ENCODE measurements around the gene TUBB4B. TPM values are rescaled to one million over a fixed set of nuclear protein-coding genes. Genes with fewer than 3 reads are reported as not detected.

Gene TUBB4B
- total RNA-seq, 2 donors from 2014 or later: 328 to 415 TPM

DNA sequence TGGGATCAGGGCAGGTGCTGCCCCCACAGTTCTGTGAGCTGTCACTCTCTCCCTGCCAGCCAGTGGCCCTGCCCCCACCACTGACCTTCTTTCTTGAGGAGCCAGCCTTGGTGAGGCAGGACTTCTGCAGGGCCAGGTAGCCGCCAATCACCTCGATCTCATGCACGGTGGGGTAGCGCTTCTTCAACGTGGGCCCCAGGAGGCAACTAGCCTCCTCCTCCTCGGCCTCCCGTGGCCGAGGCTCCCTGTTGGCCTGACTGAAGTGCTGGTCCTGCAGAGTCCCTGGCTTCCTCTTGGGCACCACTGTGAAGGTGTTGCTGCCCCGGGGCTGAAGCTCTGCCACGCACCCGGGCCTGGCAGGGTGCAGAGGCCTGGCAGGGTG lies 42.2 kb upstream of the TUBB4B start:
- Mint-ChIP-seq H3K9me3 (no peaks in the 10 kb centered on the region), H3K27me3 (ENCODE audit: insufficient read depth) (no peaks in the 10 kb centered on the region), H3K4me1 (peaks cover 22% of the 10 kb centered on the region), H3K27ac (no peak overlapping the region), H3K36me3 (ENCODE audit: low read depth) (peaks cover 1% of the 10 kb centered on the region), H3K4me3 (peak overlapping the region; percentile 70)
- Histone ChIP-seq H3K9ac (ENCODE audit: extremely low read depth, low read length, poor library complexity, severe bottlenecking) (no peak overlapping the region), H3K36me3 (ENCODE audit: control insufficient read depth, insufficient read depth, low read length) (no peaks in the 10 kb centered on the region), H3K4me1 (ENCODE audit: control insufficient read depth, insufficient read depth, low read length) (peaks cover 24% of the 10 kb centered on the region), H3K9me3 (ENCODE audit: control insufficient read depth, low read length) (no peaks in the 10 kb centered on the region), H3K27ac (ENCODE audit: low read depth, low read length) (no peak overlapping the region), H3K4me3 (ENCODE audit: low read length) (peak overlapping the region; percentile 66), H3K27me3 (ENCODE audit: control insufficient read depth, insufficient read depth, low read length, poor library complexity, severe bottlenecking) (no peaks in the 10 kb centered on the region)
- 81 to 85% methylated on average over 5 to 11 of the region's 11 CpGs for WGBS, 2 experiments (ENCODE audit: insufficient coverage in 1 of 2, insufficient read length in 1 of 2)
- TF ChIP-seq, protein P1, sequence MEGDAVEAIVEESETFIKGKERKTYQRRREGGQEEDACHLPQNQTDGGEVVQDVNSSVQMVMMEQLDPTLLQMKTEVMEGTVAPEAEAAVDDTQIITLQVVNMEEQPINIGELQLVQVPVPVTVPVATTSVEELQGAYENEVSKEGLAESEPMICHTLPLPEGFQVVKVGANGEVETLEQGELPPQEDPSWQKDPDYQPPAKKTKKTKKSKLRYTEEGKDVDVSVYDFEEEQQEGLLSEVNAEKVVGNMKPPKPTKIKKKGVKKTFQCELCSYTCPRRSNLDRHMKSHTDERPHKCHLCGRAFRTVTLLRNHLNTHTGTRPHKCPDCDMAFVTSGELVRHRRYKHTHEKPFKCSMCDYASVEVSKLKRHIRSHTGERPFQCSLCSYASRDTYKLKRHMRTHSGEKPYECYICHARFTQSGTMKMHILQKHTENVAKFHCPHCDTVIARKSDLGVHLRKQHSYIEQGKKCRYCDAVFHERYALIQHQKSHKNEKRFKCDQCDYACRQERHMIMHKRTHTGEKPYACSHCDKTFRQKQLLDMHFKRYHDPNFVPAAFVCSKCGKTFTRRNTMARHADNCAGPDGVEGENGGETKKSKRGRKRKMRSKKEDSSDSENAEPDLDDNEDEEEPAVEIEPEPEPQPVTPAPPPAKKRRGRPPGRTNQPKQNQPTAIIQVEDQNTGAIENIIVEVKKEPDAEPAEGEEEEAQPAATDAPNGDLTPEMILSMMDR (conservative IDR thresholded peaks at IDR 0.05): no peak
- DNase-seq: no peak

DNA sequence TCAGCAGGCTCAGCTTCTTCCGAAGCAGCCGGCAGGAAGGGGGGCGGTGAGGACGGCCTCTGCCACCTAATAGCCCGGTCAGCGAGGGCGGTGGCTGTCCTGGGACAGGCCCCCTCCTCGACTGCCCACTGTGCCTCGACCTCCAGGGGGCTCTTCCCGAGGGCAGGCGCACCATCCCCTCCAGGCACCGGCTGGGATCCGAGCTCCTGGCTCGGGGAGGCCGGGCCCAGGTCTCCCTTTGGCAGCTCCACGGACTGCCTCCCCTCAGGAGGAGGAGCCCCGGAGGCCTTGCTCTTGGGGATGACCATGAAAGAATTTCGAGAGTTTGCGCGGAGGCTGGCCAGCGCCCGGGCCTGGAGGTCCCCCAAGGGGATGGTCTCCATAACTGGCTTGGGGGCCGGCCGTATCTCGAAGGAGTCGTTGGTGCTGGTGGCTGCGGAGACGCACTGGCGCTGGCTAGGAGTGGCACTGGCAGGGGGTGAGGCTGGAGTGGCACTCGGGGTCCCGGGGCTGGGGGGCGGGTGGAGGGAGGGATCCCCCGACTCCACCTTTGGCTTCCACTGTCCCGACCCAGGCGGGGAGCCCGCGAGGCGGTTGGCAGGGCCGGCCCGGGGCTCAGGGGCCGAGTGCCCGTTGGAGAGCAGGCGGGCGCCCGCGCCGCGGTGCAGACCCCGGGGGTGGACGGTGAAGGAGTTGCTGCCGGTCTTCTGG lies 41.5 kb upstream of the TUBB4B start:
- Histone ChIP-seq H3K4me1 (ENCODE audit: control insufficient read depth, insufficient read depth, low read length) (peaks cover 29% of the 10 kb centered on the region), H3K27ac (ENCODE audit: low read depth, low read length) (no peak overlapping the region), H3K4me3 (ENCODE audit: low read length) (peak overlapping the region; percentile 66), H3K9ac (ENCODE audit: extremely low read depth, low read length, poor library complexity, severe bottlenecking) (no peak overlapping the region), H3K36me3 (ENCODE audit: control insufficient read depth, insufficient read depth, low read length) (no peaks in the 10 kb centered on the region), H3K9me3 (ENCODE audit: control insufficient read depth, low read length) (no peaks in the 10 kb centered on the region), H3K27me3 (ENCODE audit: control insufficient read depth, insufficient read depth, low read length, poor library complexity, severe bottlenecking) (no peaks in the 10 kb centered on the region)
- DNase-seq: peak; percentile 68
- Mint-ChIP-seq H3K4me3 (peak overlapping the region; percentile 70), H3K27ac (no peak overlapping the region), H3K36me3 (ENCODE audit: low read depth) (peaks cover 1% of the 10 kb centered on the region), H3K4me1 (peaks cover 28% of the 10 kb centered on the region), H3K27me3 (ENCODE audit: insufficient read depth) (no peaks in the 10 kb centered on the region), H3K9me3 (no peaks in the 10 kb centered on the region)
- TF ChIP-seq, protein P1 (conservative IDR thresholded peaks at IDR 0.05): peak; percentile 19
- WGBS, 2 experiments (ENCODE audit: insufficient coverage in 1 of 2, insufficient read length in 1 of 2): 27 to 44% methylated on average over 11 to 51 of the region's 51 CpGs

DNA sequence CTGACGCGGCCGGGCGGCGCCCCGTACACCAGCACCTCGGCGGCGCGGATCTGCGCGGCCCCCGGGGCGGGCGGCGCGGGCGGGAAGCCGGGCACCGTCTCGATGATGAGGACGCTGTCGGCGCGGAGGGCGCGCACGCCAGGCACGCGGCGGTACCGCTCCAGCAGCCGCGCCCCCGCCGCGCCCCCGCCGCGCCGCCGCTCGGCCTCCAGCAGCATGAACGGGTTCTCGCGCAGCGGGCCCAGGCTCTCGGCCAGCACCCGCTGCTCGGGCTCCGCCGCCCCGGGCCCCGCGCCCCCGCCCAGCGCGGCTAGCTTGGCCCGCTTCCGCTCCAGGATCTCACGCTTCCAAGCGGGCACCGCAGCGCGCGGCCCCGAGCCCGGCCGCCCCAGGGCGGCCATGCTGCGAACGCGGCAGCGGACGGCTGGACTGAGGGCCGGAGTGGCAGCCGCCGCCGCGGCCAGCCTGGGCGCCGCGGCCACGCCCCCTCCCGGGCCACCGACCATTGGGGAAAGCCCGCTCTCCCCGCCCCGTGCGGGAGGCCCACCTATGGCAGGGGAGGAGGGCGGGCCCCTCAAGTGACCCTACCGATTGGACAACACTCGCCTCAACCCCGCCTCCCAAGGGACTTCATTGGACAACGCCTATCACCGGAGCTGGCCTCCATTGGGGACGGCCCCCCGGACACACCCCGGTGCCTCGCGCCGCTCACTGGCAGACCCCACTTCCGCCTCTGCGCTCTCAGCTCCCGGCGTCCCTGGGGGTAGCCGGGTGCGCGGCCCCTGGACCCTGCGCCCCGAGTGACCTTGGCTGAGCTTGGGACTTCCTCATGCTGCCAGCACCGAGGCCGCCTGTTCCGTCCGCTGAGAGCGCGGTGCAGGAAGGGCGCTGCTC lies 40.5 kb upstream of the TUBB4B start, which contains the start of gene TPRN:
TSS of gene TPRN (minus strand) at position 431 of the 894 bp plus-strand sequence. CDS start at position 401, 30 bp downstream.
- no peaks in the 10 kb centered on the region for H3K36me3 ChIP-seq (ENCODE audit: control insufficient read depth, insufficient read depth, low read length)
- no peaks in the 10 kb centered on the region for H3K27me3 ChIP-seq (ENCODE audit: control insufficient read depth, insufficient read depth, low read length, poor library complexity, severe bottlenecking)
- no peaks in the 10 kb centered on the region for H3K9me3 Mint-ChIP-seq
- H3K4me1 ChIP-seq (ENCODE audit: control insufficient read depth, insufficient read depth, low read length): peaks cover 30% of the 10 kb centered on the region
- peak within 1 kb of the TSS; percentile 86 for H3K27ac Mint-ChIP-seq
- H3K4me1 Mint-ChIP-seq: peaks cover 27% of the 10 kb centered on the region
- 0% methylated on average over 36 to 118 of the region's 118 CpGs for WGBS, 2 experiments (ENCODE audit: insufficient coverage in 1 of 2, insufficient read length in 1 of 2)
- H3K9ac ChIP-seq (ENCODE audit: extremely low read depth, low read length, poor library complexity, severe bottlenecking): no peak within 1 kb of the TSS
- TF ChIP-seq, protein P1 (conservative IDR thresholded peaks at IDR 0.05): no peak
- no peaks in the 10 kb centered on the region for H3K9me3 ChIP-seq (ENCODE audit: control insufficient read depth, low read length)
- H3K4me3 Mint-ChIP-seq: peak within 1 kb of the TSS; percentile 71
- DNase-seq: peak; percentile 99
- no peaks in the 10 kb centered on the region for H3K27me3 Mint-ChIP-seq (ENCODE audit: insufficient read depth)
- H3K4me3 ChIP-seq (ENCODE audit: low read length): peak within 1 kb of the TSS; percentile 83
- no peaks in the 10 kb centered on the region for H3K36me3 Mint-ChIP-seq (ENCODE audit: low read depth)
- no peak within 1 kb of the TSS for H3K27ac ChIP-seq (ENCODE audit: low read depth, low read length)

All from endodermal cell (in vitro differentiated cells).